ENCODE data around the gene GSTM1.
"Not testable (repeated sequence)": the region's sequence is repeated elsewhere in the genome, so short reads cannot be mapped to it uniquely, and the experiment has no call there.

Gene GSTM1

DNA sequence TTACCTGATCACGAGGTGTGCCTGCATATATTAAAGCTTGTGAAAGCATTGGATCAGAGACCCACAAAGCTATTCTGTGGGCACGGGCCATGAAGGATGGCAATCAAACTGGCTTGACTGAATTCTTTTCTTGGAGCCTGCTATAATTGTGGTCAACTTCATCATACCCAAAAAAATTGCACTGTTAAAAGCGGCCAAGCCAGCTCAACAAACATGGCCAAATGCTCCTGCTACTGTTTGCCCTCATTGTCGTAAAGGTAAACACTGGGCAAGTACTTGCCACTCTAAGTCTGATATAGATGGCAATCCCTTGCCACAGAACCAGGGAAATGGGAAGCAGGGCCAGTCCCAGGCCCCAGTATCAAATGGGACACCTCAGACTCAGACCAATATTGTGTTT, 17.8 kb downstream of the GSTM1 start:
- no peak for DNase-seq

DNA sequence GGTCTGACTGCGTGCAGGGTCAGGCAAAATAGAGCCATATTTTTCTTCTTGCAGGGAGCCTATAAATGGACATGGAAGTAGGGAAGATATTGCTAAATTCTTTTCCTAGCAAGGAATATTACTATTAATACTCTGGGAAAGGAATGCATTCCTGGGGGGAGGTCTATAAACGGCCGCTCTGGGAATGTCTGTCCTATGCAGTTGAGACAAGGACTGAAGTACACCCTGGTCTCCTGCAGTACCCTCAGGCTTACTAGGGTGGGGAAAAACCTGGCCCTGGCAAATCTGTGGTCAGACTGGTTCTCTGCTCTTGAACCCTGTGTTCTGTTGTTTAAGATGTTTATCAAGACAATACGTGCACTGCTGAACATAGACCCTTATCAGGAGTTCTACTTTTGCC, 21.3 kb downstream of the GSTM1 start:
- not testable (repeated sequence) for DNase-seq

DNA sequence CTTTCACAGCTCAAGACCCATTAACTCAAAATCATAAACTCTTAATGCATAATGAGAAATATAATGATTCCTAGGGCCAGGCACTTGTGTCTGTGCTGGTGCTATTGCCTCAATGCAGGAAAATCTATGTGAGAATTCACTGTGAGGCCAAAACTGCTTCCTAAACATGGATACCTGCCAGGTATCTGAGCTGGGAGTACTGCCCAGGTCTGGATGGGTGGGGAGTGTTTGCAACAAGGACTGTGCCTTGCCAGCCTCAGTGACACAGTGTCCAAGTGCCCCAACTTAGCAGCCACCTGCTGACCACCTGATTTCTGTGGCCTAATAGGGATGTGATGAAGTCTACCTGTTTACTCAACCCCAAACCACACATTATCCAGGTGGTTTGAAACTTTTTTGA, 22.2 kb downstream of the GSTM1 start:
- DNase-seq, result not testable (repeated sequence)

DNA sequence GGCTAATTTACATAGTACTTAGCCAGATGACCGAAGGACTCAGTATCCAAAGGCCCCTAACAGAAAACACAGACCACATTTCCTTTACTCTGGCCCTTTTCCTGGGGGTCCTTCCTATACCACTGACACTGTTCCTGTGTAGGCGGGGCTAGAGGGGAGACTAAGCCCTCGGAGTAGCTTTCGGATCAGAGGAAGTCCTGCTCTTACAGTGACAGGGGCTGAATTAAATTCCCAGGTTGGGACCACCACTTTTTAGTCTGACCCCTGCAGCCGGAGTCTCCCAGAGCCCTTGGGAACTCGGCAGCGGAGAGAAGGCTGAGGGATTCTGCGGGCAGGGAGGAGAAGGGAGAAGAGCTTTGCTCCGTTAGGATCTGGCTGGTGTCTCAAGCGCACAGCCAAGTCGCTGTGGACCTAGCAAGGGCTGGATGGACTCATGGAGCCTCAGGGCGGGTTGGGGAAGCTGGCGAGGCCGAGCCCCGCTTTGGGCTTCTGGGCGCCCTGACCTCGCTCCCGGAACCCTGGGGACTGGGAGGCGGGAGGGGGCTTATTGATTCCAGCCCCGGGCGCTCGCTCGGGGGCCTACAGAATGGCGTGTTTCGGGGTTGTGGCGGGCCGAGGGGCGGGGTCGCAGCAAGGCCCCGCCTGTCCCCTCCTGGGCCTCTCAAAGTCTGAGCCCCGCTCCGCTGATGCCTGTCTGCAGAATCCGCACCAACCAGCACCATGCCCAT, 24.1 kb downstream of the GSTM1 start, which contains the start of gene GSTM5:
TSS of gene GSTM5 (plus strand) at position 659 of the 728 bp plus-strand sequence. CDS start at position 721, 62 bp downstream.
- DNase-seq, result not testable (repeated sequence)

DNA sequence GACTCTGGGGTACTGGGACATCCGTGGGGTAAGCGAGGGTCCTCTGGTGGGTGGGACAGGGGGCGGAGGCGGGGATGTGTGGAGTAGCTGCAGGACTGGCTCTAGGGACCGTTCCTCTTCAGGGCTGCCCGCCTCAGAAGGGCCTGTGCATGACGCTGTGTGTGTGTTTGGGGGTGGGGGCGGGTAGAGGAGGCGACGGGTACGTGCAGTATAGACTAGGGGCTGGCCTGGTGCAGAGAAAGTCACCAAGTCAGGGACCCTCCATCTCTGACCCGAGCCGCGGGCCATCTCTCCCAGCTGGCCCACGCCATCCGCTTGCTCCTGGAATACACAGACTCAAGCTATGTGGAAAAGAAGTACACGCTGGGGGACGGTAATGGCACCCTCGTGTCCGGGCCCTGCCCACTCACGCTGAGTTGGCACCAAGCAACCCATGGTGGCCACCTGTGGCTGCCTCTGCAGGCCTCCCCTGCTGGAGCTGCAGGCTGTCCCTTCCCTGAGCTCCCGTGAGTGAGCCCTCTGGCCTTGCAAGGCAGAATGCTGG, 24.8 kb downstream of the GSTM1 start:
- no peak for DNase-seq

DNA sequence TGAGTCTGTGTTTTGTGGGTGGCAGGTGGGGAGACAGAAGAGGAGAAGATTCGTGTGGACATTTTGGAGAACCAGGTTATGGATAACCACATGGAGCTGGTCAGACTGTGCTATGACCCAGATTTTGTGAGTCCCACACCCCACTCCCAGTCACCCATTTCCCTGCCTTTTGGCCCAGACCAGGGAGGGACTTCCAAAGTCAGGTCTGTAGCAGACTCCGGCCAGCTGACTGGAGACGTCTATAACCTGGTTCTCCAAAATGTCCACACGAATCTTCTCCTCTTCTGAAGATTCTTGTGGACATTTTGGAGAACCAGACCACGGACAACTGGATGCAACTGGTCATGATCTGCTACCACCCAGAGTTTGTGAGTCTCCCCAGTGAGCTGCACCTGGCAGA, 26.0 kb downstream of the GSTM1 start:
- no peak for DNase-seq

DNA sequence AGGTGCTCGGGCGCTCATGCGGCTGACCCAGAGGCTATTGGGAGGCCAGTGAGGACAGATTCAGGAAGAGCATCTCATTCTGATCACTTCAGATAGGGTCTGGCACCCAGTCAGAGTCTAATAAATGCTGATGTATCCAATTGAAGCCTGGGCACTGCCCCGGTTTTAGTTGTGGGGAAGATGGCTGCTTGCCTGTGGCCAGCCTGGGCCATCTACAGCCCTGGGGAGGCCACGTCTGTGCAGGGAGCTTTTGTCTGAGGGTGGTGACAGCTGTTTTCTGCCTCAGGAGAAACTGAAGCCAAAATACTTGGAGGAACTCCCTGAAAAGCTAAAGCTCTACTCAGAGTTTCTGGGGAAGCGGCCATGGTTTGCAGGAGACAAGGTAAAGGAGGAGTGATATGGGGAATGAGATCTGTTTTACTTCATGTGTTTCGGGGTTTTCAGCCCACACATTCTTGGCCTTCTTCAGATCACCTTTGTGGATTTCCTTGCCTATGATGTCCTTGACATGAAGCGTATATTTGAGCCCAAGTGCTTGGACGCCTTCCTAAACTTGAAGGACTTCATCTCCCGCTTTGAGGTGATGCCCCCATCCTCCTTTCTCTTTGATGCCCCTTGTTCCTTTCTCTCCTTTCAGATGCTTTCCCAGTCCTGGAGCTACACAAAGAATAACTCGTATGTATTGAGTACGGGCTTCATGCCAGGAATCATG, 27.2 kb downstream of the GSTM1 start:
- no peak for DNase-seq

DNA sequence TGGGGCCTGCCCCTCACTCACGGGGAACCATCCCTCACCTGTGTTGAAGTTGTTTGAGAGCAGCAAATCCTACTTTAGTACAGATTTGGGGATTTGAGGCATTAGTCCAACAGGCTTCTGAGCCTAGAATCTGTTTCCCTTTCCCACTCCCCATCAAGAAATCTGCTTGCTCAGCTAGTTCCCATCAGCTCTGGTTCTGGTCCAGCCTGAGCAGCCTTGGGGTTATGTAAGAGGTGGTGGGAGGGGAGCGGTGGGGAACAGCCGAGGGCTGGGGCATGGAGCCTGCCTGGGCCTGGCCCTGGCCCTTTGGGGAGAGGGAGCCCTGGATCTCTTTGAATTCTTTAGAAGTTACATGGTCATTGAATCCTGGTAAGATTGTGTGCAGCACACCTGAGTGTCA, 28.5 kb downstream of the GSTM1 start:
- DNase-seq, result no peak

DNA sequence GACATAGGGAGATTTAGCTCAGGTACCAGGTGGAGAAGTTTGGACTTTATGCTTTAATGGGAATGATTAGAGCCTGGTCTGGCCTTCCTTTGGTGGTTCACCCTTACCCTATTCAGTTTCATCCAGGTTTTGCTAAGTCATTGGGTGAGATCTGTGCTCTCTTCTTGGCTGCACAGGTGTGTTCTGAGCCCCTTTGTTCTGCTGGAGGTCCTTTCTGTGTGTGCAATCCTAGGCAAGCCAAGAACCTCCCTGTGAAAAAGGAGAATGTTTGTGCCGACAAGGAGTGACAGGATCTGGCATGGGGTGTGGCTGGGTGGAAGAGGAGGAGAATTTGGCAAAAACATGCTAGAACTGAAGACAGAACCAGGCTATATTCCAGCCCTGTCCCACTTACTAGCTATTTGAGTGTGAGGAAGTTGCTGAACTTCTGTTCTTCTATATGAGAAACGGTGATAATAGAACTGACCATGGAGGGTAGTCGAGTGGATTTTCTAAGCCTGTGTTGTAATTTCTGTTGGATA, 29.0 kb downstream of the GSTM1 start:
- DNase-seq, result no peak

DNA sequence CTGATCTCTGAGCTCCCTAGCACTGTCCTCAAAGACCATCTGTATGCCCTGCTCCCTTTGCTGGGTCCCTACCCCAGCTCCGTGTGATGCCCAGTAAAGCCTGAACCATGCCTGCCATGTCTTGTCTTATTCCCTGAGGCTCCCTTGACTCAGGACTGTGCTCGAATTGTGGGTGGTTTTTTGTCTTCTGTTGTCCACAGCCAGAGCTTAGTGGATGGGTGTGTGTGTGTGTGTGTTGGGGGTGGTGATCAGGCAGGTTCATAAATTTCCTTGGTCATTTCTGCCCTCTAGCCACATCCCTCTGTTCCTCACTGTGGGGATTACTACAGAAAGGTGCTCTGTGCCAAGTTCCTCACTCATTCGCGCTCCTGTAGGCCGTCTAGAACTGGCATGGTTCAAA, 30.1 kb downstream of the GSTM1 start:
- DNase-seq, result no peak

DNA sequence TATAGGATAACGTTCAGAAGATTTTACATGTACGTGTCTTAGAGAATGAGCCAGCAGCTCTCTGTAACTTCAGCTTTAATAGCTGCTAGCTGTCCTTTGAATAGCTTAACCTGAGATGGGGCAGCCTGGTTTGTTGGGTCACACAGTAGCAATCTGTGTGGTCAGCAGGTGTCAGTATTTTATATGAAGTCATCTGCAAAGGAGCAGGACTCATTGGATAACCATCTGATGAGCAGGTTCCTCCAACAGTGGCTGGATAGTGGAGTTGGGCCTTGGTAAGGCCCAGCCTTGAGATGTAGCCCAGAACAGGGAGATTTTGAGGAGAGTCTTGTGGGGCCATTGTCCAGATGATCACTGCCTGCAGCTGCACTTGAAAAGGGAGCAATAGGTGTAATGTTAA, 30.9 kb downstream of the GSTM1 start:
- no peak for DNase-seq

DNA sequence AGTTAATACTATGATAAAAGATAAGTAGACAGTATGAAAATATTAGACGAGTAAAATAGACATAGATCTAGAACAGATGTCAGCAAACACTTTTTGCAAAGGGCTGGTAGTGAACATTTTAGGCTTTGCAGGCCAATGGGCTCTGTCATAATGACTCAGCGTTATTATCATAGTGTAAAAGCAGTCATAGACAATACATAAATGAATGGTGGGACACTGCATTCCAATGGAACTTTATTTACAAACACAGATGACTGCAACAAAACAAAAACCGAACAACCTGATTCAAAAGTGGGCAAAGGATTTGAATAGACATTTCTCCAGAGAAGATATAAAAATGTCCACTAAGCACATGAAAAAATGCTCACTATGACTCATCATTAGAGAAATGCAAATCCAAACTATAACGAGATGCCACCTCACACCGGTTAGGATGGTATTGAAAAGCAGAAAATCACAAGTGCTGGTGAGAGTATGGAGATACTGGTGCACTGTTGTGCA, 31.8 kb downstream of the GSTM1 start:
- no peak for DNase-seq

DNA sequence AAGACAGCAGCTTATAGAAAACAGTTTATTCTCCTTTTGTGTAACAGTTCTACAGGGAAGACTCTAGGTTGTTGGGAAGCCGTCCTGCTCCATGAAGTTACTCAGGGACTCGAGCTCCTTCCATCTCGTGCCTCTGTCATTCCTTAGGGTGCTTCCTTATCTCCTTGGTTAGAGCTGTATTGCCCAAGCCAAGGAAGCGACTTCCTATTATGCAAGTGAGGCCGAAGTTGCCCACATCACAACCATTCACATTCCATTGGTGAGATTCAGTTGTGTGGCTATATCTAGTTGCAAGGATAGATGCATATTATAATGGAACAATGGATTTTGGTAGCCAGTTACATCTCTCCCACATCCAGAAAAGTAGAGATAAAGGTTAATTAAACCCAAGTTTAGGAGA, 33.4 kb downstream of the GSTM1 start:
- no peak for DNase-seq

DNA sequence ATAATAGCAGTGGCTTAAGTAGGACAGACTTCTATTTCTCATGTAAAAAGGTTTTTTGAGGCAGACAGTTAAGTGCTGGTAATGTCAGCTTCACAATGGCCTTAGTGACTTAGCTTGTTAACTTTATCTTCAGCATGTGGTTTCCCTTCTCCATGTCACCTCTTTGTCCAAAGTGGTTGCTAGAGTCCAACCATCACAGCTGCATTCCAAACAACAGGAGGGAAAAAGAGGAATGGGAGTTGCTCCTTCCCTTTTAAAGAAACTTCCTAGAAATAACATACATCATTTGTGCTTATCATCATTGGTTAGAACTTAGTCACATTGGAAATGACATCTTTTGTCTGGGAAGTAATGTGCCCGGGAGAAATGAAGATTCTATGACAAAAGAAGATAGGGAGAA, 34.4 kb downstream of the GSTM1 start:
- no peak for DNase-seq

DNA sequence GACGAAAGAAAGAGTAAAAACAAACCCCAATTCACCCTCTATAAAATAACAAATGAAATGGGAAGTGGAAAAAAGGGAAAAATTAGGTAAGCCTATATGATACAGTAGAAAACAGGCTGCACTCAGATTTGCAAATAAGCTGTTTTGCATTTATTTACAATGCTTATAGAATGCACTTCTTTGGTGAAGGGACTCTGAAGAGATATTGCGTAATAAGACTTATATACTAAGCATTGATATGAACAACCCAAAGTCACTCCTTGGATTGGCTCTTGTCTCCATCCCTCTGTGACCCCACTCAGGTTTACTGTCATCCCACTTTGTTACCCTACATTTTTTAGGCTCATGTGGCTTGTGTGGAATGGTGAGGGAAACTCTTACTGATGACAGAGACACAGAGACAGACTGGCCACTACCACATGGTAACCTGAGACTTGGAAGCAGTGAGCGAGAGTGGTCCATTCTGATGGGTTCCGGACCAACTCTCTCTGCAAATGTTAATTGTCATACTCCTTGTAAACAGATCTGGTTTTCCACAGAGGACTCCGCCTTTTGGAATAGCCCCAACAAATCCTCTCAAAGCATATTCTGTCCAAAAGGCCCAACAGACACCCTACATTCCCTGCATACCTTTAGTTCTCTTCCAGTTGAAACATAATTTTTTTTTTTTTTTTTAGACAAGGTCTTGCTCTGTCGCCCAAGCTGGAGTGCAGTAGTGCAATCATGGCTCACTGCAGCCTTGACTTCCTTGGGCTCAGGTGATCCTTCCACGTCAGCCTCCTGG, 35.5 kb downstream of the GSTM1 start:
- DNase-seq, result no peak

DNA sequence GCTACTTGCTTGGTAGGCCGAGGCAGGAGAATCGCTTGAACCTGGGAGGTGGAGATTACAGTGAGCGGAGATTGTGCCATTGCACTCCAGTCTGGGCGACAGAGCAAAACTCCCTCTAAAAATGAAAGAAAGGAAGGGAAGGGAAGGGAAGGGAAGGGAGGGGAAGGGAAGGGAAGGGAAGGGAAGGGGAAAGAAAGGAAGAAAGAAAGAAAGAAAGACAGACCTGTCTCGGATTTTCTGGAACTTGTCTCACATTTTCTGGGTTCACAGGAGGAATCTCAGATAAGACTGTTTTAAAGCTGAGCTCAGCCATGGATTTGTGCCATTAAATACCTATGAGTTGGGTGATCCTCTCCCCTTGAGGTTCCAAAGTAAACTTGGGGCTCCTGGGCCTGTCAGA, 37.3 kb downstream of the GSTM1 start:
- DNase-seq, result no peak

DNA sequence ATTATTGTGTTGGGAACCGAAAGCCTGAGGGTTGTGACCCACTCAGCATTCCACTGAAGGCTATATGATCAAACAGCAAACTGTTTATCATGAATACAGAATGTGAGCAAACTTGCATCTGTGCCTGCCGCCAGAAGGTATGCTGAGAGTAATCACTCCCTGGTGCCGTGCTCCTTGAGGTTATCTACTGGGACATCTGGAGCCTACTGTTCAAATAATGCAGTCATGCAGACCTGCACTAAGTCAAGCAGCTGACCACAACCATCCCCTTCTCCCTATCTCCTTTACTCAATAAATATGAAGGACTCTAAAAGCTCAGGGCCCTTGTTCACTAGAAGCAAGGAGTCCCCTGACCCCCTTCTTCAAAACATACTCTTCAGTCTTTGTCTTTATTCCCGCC, 37.9 kb downstream of the GSTM1 start:
- no peak for DNase-seq

DNA sequence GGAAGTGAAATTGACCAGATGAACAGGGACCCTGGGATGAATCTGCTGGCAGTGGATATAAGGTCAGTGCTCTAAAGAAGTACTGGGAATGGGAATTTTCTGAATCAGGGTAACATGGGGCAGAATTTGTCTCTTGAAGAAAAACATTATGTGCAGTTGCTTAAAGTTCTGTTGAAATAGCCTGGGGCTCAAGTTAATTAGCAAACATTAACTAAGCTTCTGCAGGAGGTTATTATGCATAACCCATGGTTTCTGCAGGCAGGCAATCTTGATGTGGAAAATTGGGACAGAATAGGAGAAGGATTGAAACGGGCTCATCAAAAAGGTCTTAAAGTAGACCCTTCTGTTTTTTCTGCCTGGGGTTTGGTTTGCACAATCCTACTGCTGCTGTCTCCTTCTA, 38.4 kb downstream of the GSTM1 start:
- DNase-seq, result no peak

DNA sequence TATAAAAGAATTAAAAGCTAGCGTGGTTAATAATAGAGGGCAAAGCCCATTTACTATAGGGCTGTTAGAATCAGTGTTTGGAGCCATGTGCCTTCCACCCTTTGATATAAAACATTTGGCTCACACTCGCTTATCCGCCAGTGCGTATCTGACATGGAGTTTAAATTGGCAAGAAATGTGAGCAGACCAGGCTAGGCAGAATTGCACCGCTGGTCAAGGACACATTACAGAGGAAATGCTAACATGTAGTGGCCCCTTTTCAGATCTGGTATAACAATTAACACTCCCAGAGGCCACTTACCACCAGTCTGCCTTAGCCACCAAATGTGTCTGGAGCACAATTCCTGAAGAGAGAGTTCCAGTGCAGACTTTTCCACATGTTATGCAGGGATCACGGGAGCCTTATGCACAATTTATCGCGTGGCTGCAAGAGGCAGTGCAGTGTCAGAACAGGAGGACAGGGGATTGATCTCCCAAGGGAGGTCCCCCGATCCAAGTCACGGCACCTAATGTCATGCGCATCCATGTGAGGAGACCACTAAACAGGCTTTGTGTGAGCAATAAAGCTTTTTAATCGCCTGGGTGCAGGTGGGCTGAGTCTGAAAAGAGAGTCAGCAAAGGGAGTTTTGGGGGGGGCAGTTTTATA, 39.2 kb downstream of the GSTM1 start:
- no peak for DNase-seq

DNA sequence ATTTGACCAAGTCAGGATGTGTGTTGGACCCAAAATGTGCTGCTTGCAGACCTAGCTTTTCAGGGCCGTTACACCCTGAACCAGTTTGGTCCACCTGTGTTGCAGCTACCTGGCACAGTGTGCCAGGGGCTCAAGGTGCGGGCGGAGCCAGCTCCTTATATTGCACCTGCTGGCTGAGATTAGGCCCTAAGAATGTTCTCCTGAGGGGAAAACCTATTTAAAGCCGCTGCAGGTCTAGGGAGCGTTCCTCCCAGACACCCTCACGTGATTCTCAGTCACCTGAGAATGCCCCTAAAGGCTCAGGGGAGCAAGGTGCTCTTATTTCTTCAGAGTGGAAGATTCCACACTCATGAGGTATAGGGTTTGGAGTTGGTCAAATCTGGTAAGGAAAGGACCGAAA, 41.3 kb downstream of the GSTM1 start:
- no peak for DNase-seq

DNA sequence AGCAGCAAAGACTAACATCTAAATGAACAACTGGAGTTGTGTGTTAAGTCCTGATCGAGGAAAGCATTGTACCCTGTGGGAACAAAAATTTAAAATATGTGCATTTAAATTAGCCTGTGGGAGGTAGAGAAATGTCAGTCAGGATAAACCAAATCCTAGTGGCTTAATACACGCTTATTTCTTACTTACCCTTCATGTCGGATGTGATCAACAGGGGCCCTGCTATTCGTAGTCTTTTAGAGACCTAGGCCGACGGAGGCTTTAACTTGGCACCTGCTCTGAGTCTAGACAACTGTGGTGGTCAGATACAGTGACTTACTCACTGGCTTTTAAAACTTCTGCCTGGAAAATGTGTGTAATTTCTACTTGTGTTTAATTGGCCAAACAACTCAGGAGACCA, 43.0 kb downstream of the GSTM1 start:
- no peak for DNase-seq

DNA sequence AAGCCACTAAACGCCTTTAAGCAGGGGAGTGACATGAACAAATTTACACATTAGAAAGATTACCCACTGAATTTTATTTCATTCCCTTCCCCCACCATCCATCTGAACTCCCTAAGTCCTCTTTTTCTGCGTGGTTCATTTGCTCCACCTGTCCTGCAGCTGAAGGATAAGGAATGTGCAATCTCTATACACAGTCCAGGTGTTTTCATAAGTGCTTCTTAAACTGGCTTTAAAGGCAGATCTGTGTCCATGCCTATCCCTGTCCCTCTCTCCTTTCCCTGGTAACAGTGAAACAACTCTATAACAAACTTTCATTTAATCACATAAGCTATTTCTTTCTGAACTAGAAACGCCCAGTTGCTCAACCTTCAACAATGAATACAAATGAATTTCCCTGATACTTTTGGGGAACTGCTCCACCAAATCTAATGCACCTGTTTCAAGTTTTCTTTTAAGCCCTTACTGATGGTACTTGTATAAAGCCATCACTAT, 44.8 kb downstream of the GSTM1 start:
- no peak for DNase-seq
